Measurements from ENCODE around the gene MAP6.

- TF ChIP-seq POLR2A (IDR thresholded peaks at IDR 0.05) (no peak), CTCF (IDR thresholded peaks at IDR 0.05 in 8 of 11, conservative IDR thresholded peaks at IDR 0.05 in 3 of 11) (no peak), POLR2AphosphoS5 (IDR thresholded peaks at IDR 0.05) (peak in 2 of 3 donors; percentile 24 to 47)
Measured at GRCh38 chr11:75558939-75559843, 109.6 kb downstream of the MAP6 start.

Measured in spleen (tissue), 7 donors.